Heart left ventricle (tissue), 13 donors: Measurements from ENCODE around the gene PTPRD.

Source experiments
- CTCF ChIP-seq, 12 donors: fragments of 200-600 bp; sonication (generic) in 4 of 12; IDR thresholded peaks; one replicate each; pipeline versions ENCODE4 v1.5.0 to v1.8.0; 2018 to 2022; ENCODE audit warnings: antibody characterized with exemption in 12 of 12, mild to moderate bottlenecking in 5 of 12
- POLR2A ChIP-seq, 2 donors: fragments of 450-650 bp; IDR thresholded peaks; one replicate each; pipeline ENCODE4 v1.6.1; 2017; ENCODE audit warnings: antibody characterized with exemption in 2 of 2, mild to moderate bottlenecking in 2 of 2, moderate library complexity in 2 of 2
- donor health status: ischemic (EF 13 %, LVEDD 7.1; RV severe dilation, severe dysfunction).
- donor health status: DM: no; HTN: yes; CAD: no.
- donor health status: DM: no; HTN: no; CAD: no.
- donor health status: ischemic (EF 25% LVEDD 6.9; RV normal size, moderate dysfunction).
- donor health status: ischemic (EF 25% LVEDD 5.7; RV mildly dilated, moderate dysfunction).
- donor health status: ischemic (EF 35%, LVEDD 5.7; RV mildly dilated, moderate dysfunction).
- donor health status: nonischemic (EF 11% LVEDD 7.7; RV severe dilation, severe dysfunction).
- donor health status: DM: yes; HTN: yes; CAD: no.
- donor health status: PGD.
- donor health status: ischemic (EF 29% LVEDD 5.4; RV normal size, mild dysfunction).
- donor health status: nonischemic (EF 23%, LVEDD 6.1; RV moderate dilation, normal function).

- TF ChIP-seq CTCF (IDR thresholded peaks at IDR 0.05) (no peak), POLR2A (IDR thresholded peaks at IDR 0.05) (no peak)
Measured at GRCh38 chr9:9412241-9412640, 1200.6 kb downstream of the PTPRD start.
